Neural progenitor cell (in vitro differentiated cells): ENCODE data around the gene CHPF2. TPM values are rescaled to one million over a fixed set of nuclear protein-coding genes. Genes with fewer than 3 reads are reported as not detected.

Source experiments
- DNase-seq: peaks from one replicate; pipeline ENCODE4 v3.0.0-alpha.2; 2016; ENCODE audit warnings: low spot score
- H2AFZ ChIP-seq: fragments of 200-600 bp; sonication (generic); replicated peaks from 2 replicates; pipeline ENCODE4 v1.6.1; 2016; ENCODE audit warnings: antibody characterized with exemption
- H3F3A ChIP-seq: fragments of 200-600 bp; sonication (generic); 2 replicates; pipeline ENCODE4 v1.6.1; 2016; ENCODE audit warnings: antibody characterized with exemption, low read depth
- H3K27ac ChIP-seq: fragments of 200-600 bp; sonication (generic); 2 replicates; pipeline ENCODE4 v1.5.1; 2016; ENCODE audit warnings: mild to moderate bottlenecking
- H3K27me3 ChIP-seq: fragments of 200-600 bp; sonication (generic); 2 replicates; pipeline ENCODE4 v1.6.1; 2016; ENCODE audit warnings: mild to moderate bottlenecking, moderate library complexity
- H3K36me3 ChIP-seq: fragments of 200-600 bp; sonication (generic); 2 replicates; pipeline ENCODE4 v1.5.1; 2016
- H3K4me1 ChIP-seq: fragments of 200-600 bp; sonication (generic); 2 replicates; pipeline ENCODE4 v1.6.1; 2016; ENCODE audit warnings: mixed run types
- H3K4me2 ChIP-seq: fragments of 200-600 bp; sonication (generic); 2 replicates; pipeline ENCODE4 v1.6.1; 2016
- H3K4me3 ChIP-seq: fragments of 200-600 bp; sonication (generic); 2 replicates; pipeline ENCODE4 v1.5.1; 2016
- H3K79me2 ChIP-seq: fragments of 200-600 bp; sonication (generic); 2 replicates; pipeline ENCODE4 v1.6.1; 2016; ENCODE audit warnings: low read depth
- H3K9ac ChIP-seq: fragments of 200-600 bp; sonication (generic); 2 replicates; pipeline ENCODE4 v1.6.1; 2016
- H3K9me3 ChIP-seq: fragments of 200-600 bp; sonication (generic); 2 replicates; pipeline ENCODE4 v1.5.1; 2016; ENCODE audit warnings: low read depth
- H4K20me1 ChIP-seq: fragments of 200-600 bp; sonication (generic); 2 replicates; pipeline ENCODE4 v1.6.1; 2016; ENCODE audit warnings: low read depth
- H3K27ac Mint-ChIP-seq: 3 replicates; pipeline ENCODE4 v1.8.0; 2021; ENCODE audit warnings: mixed read lengths
- H3K27me3 Mint-ChIP-seq: 2 replicates; pipeline ENCODE4 v1.8.0; 2022; ENCODE audit warnings: low read depth, mild to moderate bottlenecking, inconsistent platforms, moderate library complexity, mixed read lengths; ENCODE audit not compliant: insufficient read depth
- H3K36me3 Mint-ChIP-seq: 3 replicates; pipeline ENCODE4 v1.8.0; 2021; ENCODE audit warnings: mixed read lengths
- H3K4me1 Mint-ChIP-seq: 3 replicates; pipeline ENCODE4 v1.8.0; 2021; ENCODE audit warnings: mixed read lengths
- H3K4me3 Mint-ChIP-seq: 3 replicates; pipeline ENCODE4 v1.8.0; 2021; ENCODE audit warnings: mild to moderate bottlenecking, moderate library complexity, mixed read lengths
- H3K9me3 Mint-ChIP-seq: 3 replicates; pipeline ENCODE4 v1.8.0; 2020; ENCODE audit warnings: mixed read lengths
- CTCF ChIP-seq: fragments of 200-600 bp; sonication (generic); IDR thresholded peaks from 2 replicates; pipeline ENCODE4 v1.5.1; 2017; ENCODE audit warnings: antibody characterized with exemption, mild to moderate bottlenecking
- EZH2 ChIP-seq: fragments of 200-600 bp; sonication (generic); IDR thresholded peaks from 2 replicates; pipeline ENCODE4 v1.6.1; 2017; ENCODE audit warnings: antibody characterized with exemption, mild to moderate bottlenecking, moderate library complexity
- EZH2phosphoT487 ChIP-seq: fragments of 200-600 bp; sonication (generic); IDR thresholded peaks from 2 replicates; pipeline ENCODE4 v1.6.1; 2017; ENCODE audit warnings: antibody characterized with exemption
- total RNA-seq: library from RNA; depleted of rRNA; stranded (reverse); fragments of >200 nt; gene quantifications from 2 replicates; pipeline ENCODE4 v1.2.3, GENCODE V29; 2015; ENCODE audit warnings: low replicate concordance

Gene CHPF2
- total RNA-seq, 1 donor from 2014 or later: 8.8 TPM

- Histone ChIP-seq H3K9me3 (no peaks in the 10 kb centered on the region), H3F3A (peaks cover 30% of the 10 kb centered on the region), H3K9ac (no peak overlapping the region), H4K20me1 (peaks cover 40% of the 10 kb centered on the region), H3K4me3 (no peak overlapping the region), H3K27me3 (peaks cover 37% of the 10 kb centered on the region), H3K79me2 (no peaks in the 10 kb centered on the region), H3K4me2 (peak overlapping the region; percentile 67), H3K36me3 (no peaks in the 10 kb centered on the region), H3K4me1 (peaks cover 39% of the 10 kb centered on the region), H2AFZ (no peak overlapping the region), H3K27ac (no peak overlapping the region)
- DNase-seq: no peak
- H3K9me3 Mint-ChIP-seq: no peaks in the 10 kb centered on the region
- peak overlapping the region; percentile 78 for H3K27ac Mint-ChIP-seq
- TF ChIP-seq EZH2: no peak
- TF ChIP-seq EZH2phosphoT487: no peak
- TF ChIP-seq CTCF: no peak
- H3K4me3 Mint-ChIP-seq: peak overlapping the region; percentile 75
- peaks cover 15% of the 10 kb centered on the region for H3K27me3 Mint-ChIP-seq
- H3K36me3 Mint-ChIP-seq: peaks cover 16% of the 10 kb centered on the region
- peaks cover 47% of the 10 kb centered on the region for H3K4me1 Mint-ChIP-seq
These were observed 10.7 kb downstream of the CHPF2 start for GRCh38 chr7:151243045-151243349.

- no peak overlapping the region for H3K27ac ChIP-seq
- H3K9ac ChIP-seq: no peak overlapping the region
- peaks cover 16% of the 10 kb centered on the region for H3K36me3 Mint-ChIP-seq
- H4K20me1 ChIP-seq: peaks cover 40% of the 10 kb centered on the region
- peaks cover 43% of the 10 kb centered on the region for H3K27me3 ChIP-seq
- H3K4me3 ChIP-seq: peak overlapping the region; percentile 12
- H3K36me3 ChIP-seq: no peaks in the 10 kb centered on the region
- peak overlapping the region; percentile 75 for H3K4me3 Mint-ChIP-seq
- peaks cover 15% of the 10 kb centered on the region for H3K27me3 Mint-ChIP-seq
- peak overlapping the region; percentile 78 for H3K27ac Mint-ChIP-seq
- no peak overlapping the region for H2AFZ ChIP-seq
- H3K9me3 ChIP-seq: no peaks in the 10 kb centered on the region
- peak overlapping the region; percentile 67 for H3K4me2 ChIP-seq
- TF ChIP-seq EZH2 (no peak), CTCF (no peak), EZH2phosphoT487 (no peak)
- peaks cover 47% of the 10 kb centered on the region for H3K4me1 Mint-ChIP-seq
- no peaks in the 10 kb centered on the region for H3K79me2 ChIP-seq
- no peaks in the 10 kb centered on the region for H3K9me3 Mint-ChIP-seq
- H3K4me1 ChIP-seq: peaks cover 42% of the 10 kb centered on the region
- H3F3A ChIP-seq: peaks cover 30% of the 10 kb centered on the region
- peak; percentile 67 for DNase-seq
These were observed 11.3 kb downstream of the CHPF2 start for GRCh38 chr7:151243408-151244195.

DNA sequence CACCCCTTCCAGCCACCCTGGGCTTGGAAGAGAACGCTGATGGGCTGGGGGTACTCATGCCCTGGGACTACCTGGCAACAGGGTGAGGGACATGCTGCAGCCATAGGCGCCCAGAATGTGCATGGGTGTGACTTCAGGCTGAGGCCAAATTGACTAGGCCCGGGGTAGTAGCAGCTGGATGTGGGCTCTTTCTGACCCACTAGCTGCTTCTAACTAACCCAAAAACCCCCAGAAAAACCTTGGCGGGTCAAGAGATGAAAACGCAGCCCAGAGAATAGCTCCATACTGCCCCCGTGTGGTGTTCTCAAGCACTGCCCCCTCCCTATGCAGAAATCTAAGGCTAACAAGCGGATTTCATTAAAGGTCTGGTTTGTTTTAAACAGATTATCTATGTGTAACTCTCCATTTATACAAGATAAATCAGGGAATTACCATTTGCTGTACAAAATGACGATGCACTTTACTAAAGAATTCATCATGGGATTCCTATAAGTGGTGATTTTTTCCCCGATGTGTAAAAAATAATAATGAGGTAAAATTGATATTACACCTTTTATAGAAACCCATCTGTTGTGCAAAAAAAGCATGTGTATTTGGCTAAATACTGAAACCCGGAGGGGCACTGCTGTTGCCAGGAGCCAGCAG, 12.0 kb downstream of the CHPF2 start:
- peaks cover 47% of the 10 kb centered on the region for H3K4me1 ChIP-seq
- peaks cover 40% of the 10 kb centered on the region for H4K20me1 ChIP-seq
- H3K27ac ChIP-seq: no peak overlapping the region
- Mint-ChIP-seq H3K4me1 (peaks cover 49% of the 10 kb centered on the region), H3K9me3 (no peaks in the 10 kb centered on the region), H3K4me3 (peak overlapping the region; percentile 76), H3K36me3 (peaks cover 16% of the 10 kb centered on the region), H3K27me3 (peaks cover 15% of the 10 kb centered on the region), H3K27ac (no peak overlapping the region)
- peak overlapping the region; percentile 97 for H3K4me2 ChIP-seq
- no peaks in the 10 kb centered on the region for H3K79me2 ChIP-seq
- peaks cover 36% of the 10 kb centered on the region for H3F3A ChIP-seq
- no peaks in the 10 kb centered on the region for H3K36me3 ChIP-seq
- no peak overlapping the region for H3K9ac ChIP-seq
- H2AFZ ChIP-seq: no peak overlapping the region
- TF ChIP-seq CTCF (peak; percentile 91), EZH2 (no peak)
- H3K4me3 ChIP-seq: peak overlapping the region; percentile 56
- peak; percentile 76 for DNase-seq
- H3K9me3 ChIP-seq: no peaks in the 10 kb centered on the region
- H3K27me3 ChIP-seq: peaks cover 50% of the 10 kb centered on the region
